K562 (cell line): ENCODE measurements around the gene NUDT2. TPM values are rescaled to one million over a fixed set of nuclear protein-coding genes. Genes with fewer than 3 reads are reported as not detected.
A peak's percentile ranks its signal among the peaks of the same experiment; 100 is the strongest.

Source experiments
- ARHGAP35 ChIP-seq: fragments of 450-650 bp; IDR thresholded peaks from 2 replicates; pipeline ENCODE4 v1.6.1; 2018; ENCODE audit not compliant: partially characterized antibody
- CREBBP ChIP-seq: IDR thresholded peaks from one replicate; pipeline ENCODE4 v1.6.1; 2012; ENCODE audit warnings: low read depth, mild to moderate bottlenecking, control low read depth, inconsistent platforms, low read length
- HCFC1 ChIP-seq: IDR thresholded peaks from 2 replicates; pipeline ENCODE4 v1.6.1; 2012; ENCODE audit warnings: low read depth, low read length, improper control_type of control experiment
- MCM7 ChIP-seq, 2 experiments: fragments of 450-650 bp; IDR thresholded peaks; 2 replicates each; pipeline ENCODE4 v1.6.1; 2016 to 2018
- MXI1 ChIP-seq: IDR thresholded peaks from 2 replicates; pipeline ENCODE4 v1.6.1; 2011; ENCODE audit warnings: low read depth, mild to moderate bottlenecking, improper control_type of control experiment, low read length
- MYBL2 ChIP-seq, 2 experiments: fragments of 450-650 bp in 1 of 2; sonication (generic) in 1 of 2; formaldehyde crosslinking in 1 of 2; IDR thresholded peaks; 2 replicates each; pipeline versions ENCODE4 v1.6.1 to v1.8.1; 2017 to 2022; ENCODE audit warnings: borderline replicate concordance in 1 of 2, inconsistent platforms in 1 of 2, low read depth in 1 of 2, mild to moderate bottlenecking in 1 of 2, missing genetic modification reagents in 1 of 2, moderate library complexity in 1 of 2
- MYC ChIP-seq, 2 experiments: fragments of 250-450 bp in 1 of 2; sonication (Bioruptor Pico) in 1 of 2; IDR thresholded peaks; 2 replicates each; pipeline versions ENCODE4 v1.5.1 to v1.6.1; 2012 to 2021; ENCODE audit warnings: low read depth in 2 of 2, borderline replicate concordance in 1 of 2, improper control_type of control experiment in 1 of 2, low read length in 1 of 2, mild to moderate bottlenecking in 1 of 2, moderate library complexity in 1 of 2
- RB1 ChIP-seq: fragments of 450-650 bp; IDR thresholded peaks from 2 replicates; pipeline ENCODE4 v1.6.1; 2017; ENCODE audit warnings: low read depth, mild to moderate bottlenecking
- RBM25 ChIP-seq: fragments of 200-400 bp; formaldehyde crosslinking; IDR thresholded peaks from 2 replicates; pipeline ENCODE4 v1.6.1; 2018; ENCODE audit warnings: low read length, low read depth, moderate library complexity; ENCODE audit not compliant: severe bottlenecking
- SUPT5H ChIP-seq: fragments of 450-650 bp; IDR thresholded peaks from 2 replicates; pipeline ENCODE4 v1.6.1; 2016
- TAF1 ChIP-seq: IDR thresholded peaks from 2 replicates; pipeline ENCODE4 v1.6.1; 2011; ENCODE audit warnings: mild to moderate bottlenecking, low read length, moderate library complexity; ENCODE audit not compliant: insufficient read depth, control insufficient read depth, severe bottlenecking; ENCODE audit errors: extremely low read depth
- TBP ChIP-seq: optimal IDR thresholded peaks from 2 replicates; pipeline ENCODE3; 2011; ENCODE audit warnings: low read depth, low read length, improper control_type of control experiment
- ZFX ChIP-seq: sonication (generic); formaldehyde crosslinking; IDR thresholded peaks from 2 replicates; pipeline ENCODE4 v1.8.0; 2022; ENCODE audit warnings: mild to moderate bottlenecking, missing genetic modification reagents, moderate library complexity
- ZNF586 ChIP-seq: fragments of 450-650 bp; formaldehyde crosslinking; conservative IDR thresholded peaks from 2 replicates; pipeline ENCODE4 v1.4.0; 2020; ENCODE audit warnings: mild to moderate bottlenecking, moderate library complexity
- polyA plus RNA-seq, 8 experiments: library from polyadenylated mRNA; depleted of rRNA in 4 of 8; stranded (reverse) in 5 of 8; unstranded in 3 of 8; fragments of >200 nt; fragmentation: Nextera tagmentation in 2 of 8; fragmentation: Illumina TruSeq in 1 of 8; extraction: Ambion mirVana in 2 of 8; extraction: Trizol in 1 of 8; gene quantifications; 2 replicates each; pipeline versions ENCODE4 v1.2.1 to v1.2.3, GENCODE V29; 2011 to 2014; ENCODE audit warnings: inconsistent platforms in 1 of 8, missing spikeins in 1 of 8
- total RNA-seq, 7 experiments: library from RNA; depleted of rRNA in 6 of 7; stranded (reverse); fragments of >200 nt in 6 of 7; fragmentation: Illumina TruSeq in 2 of 7; extraction: Trizol in 2 of 7; gene quantifications; 2 replicates each; pipeline versions ENCODE4 v1.2.1 to v1.2.3, GENCODE V29; 2011 to 2021; ENCODE audit warnings: low replicate concordance in 1 of 7
- TF ChIP-seq, protein P1 (sequence below), 2 experiments: fragments of 200-800 bp in 1 of 2; sonication (Bioruptor generic) in 1 of 2; sonication (generic) in 1 of 2; formaldehyde crosslinking in 1 of 2; IDR thresholded peaks in 1 of 2; conservative IDR thresholded peaks in 1 of 2; 2 replicates each; pipeline versions ENCODE4 v1.5.0 to v1.6.1; 2016 to 2020; ENCODE audit warnings: missing compliant biosample characterization in 1 of 2, missing genetic modification characterization in 1 of 2, missing genetic modification reagents in 1 of 2
- TF ChIP-seq, protein P2 (sequence below): fragments of 200-800 bp; sonication (Bioruptor generic); IDR thresholded peaks from 2 replicates; pipeline ENCODE4 v1.6.1; 2017; ENCODE audit warnings: missing genetic modification characterization, missing compliant biosample characterization
- TF ChIP-seq, protein P3 (sequence below), 2 experiments: IDR thresholded peaks in 1 of 2; conservative IDR thresholded peaks in 1 of 2; 2 replicates each; pipeline ENCODE4 v1.6.1; 2016; ENCODE audit warnings: low read depth in 2 of 2, mild to moderate bottlenecking in 1 of 2, missing compliant biosample characterization in 1 of 2, missing genetic modification characterization in 1 of 2, moderate library complexity in 1 of 2
- TF ChIP-seq, protein P4 (sequence below): sonication (generic); formaldehyde crosslinking; IDR thresholded peaks from 2 replicates; pipeline ENCODE4 v1.8.0; 2022; ENCODE audit warnings: missing genetic modification reagents, mild to moderate bottlenecking, moderate library complexity, borderline replicate concordance

The NUDT2 gene
- total and polyA plus RNA-seq, 9 of the 15 experiments (the other 6 are each of a cell fraction or from before 2014, with no cell fraction given), result 11.5 to 28.1 (median 19.0) TPM

DNA sequence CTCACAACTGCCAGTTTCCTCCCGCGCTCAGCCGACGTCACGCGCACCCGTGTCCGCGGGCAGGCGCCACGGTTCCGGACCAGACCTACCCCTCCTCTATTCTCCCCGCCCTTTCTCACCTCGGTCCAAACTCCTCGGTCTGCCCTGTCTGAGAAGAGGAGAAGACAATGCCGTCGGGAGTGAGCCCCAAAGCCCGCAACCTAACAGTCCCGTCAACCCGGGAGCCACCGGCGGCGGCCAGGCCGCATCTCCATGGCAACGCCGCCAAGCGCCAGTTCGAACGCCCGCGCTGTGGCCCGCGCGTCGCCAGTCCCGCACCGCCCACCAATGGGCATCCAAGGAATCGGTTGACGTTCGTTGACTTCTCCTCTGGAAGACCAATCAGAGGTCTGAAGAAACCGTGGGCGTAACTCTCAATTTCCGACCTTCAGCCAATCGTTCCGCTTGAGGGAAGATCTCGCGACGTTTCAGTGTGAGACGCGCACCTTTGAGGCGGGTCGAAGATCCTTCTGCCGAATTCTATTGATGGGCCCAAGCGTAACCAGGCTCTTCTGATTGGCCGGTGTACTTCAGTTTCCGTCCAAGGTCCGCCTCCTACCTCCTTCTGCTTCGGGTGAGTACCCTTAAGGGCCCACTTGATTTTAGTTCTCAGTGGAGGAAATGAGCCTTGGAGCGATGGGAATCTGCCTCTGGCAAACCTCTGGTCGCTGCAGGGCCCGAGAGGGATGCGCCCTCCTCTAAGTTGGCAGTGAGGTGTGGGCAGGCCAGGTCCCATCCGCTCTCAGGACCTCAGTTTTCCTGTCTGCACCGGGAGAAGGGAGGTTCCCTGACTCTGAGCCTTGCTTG, at the start of gene NUDT2, which contains the start of gene KIF24 (continued):
- TF ChIP-seq ARHGAP35, result peak; percentile 67
- peak; percentile 87 for TF ChIP-seq TBP
- no peak for TF ChIP-seq CREBBP
- peak; percentile 56 for TF ChIP-seq HCFC1
- no peak for TF ChIP-seq MCM7 (IDR thresholded peaks at IDR 0.05)
- TF ChIP-seq RB1, result peak; percentile 71; the same call in 1 of the 2 replicates
- TF ChIP-seq, protein P1, sequence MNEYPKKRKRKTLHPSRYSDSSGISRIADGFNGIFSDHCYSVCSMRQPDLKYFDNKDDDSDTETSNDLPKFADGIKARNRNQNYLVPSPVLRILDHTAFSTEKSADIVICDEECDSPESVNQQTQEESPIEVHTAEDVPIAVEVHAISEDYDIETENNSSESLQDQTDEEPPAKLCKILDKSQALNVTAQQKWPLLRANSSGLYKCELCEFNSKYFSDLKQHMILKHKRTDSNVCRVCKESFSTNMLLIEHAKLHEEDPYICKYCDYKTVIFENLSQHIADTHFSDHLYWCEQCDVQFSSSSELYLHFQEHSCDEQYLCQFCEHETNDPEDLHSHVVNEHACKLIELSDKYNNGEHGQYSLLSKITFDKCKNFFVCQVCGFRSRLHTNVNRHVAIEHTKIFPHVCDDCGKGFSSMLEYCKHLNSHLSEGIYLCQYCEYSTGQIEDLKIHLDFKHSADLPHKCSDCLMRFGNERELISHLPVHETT (CRISPR knock-in tag; conservative IDR thresholded peaks at IDR 0.05 in 1 of 2, IDR thresholded peaks at IDR 0.05 in 1 of 2), result no peak
- 0 out of 2 replicates have a peak, but pooled peaks have one; percentile 31 for TF ChIP-seq MXI1
- peak; percentile 65 for TF ChIP-seq TAF1
- TF ChIP-seq, protein P2, sequence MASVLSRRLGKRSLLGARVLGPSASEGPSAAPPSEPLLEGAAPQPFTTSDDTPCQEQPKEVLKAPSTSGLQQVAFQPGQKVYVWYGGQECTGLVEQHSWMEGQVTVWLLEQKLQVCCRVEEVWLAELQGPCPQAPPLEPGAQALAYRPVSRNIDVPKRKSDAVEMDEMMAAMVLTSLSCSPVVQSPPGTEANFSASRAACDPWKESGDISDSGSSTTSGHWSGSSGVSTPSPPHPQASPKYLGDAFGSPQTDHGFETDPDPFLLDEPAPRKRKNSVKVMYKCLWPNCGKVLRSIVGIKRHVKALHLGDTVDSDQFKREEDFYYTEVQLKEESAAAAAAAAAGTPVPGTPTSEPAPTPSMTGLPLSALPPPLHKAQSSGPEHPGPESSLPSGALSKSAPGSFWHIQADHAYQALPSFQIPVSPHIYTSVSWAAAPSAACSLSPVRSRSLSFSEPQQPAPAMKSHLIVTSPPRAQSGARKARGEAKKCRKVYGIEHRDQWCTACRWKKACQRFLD, result peak; percentile 83
- TF ChIP-seq SUPT5H, result peak; percentile 85
- TF ChIP-seq MYBL2 (IDR thresholded peaks at IDR 0.05; ENCODE audit: low read depth), result peak; percentile 85
- no peak for TF ChIP-seq MYBL2 (CRISPR knock-in tag; IDR thresholded peaks at IDR 0.05; ENCODE audit: borderline replicate concordance)
- TF ChIP-seq, protein P3, sequence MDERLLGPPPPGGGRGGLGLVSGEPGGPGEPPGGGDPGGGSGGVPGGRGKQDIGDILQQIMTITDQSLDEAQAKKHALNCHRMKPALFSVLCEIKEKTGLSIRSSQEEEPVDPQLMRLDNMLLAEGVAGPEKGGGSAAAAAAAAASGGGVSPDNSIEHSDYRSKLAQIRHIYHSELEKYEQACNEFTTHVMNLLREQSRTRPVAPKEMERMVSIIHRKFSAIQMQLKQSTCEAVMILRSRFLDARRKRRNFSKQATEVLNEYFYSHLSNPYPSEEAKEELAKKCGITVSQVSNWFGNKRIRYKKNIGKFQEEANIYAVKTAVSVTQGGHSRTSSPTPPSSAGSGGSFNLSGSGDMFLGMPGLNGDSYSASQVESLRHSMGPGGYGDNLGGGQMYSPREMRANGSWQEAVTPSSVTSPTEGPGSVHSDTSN (CRISPR knock-in tag; IDR thresholded peaks at IDR 0.05; ENCODE audit: low read depth), result no peak
- TF ChIP-seq, protein P3 (tag; conservative IDR thresholded peaks at IDR 0.05; ENCODE audit: low read depth), result peak; percentile 52; the same call in 1 of the 2 replicates
- no peak for TF ChIP-seq ZNF586 (CRISPR knock-in tag)
- TF ChIP-seq ZFX (CRISPR knock-in tag), result peak; percentile 99
- peak; percentile 91 for TF ChIP-seq RBM25
- TF ChIP-seq MYC (IDR thresholded peaks at IDR 0.05; ENCODE audit: low read depth, low read length), result peak; percentile 38; the same call in 1 of the 2 replicates
- no peak for TF ChIP-seq MYC (CRISPR knock-in tag; IDR thresholded peaks at IDR 0.05; ENCODE audit: borderline replicate concordance, low read depth)
- TF ChIP-seq, protein P4, sequence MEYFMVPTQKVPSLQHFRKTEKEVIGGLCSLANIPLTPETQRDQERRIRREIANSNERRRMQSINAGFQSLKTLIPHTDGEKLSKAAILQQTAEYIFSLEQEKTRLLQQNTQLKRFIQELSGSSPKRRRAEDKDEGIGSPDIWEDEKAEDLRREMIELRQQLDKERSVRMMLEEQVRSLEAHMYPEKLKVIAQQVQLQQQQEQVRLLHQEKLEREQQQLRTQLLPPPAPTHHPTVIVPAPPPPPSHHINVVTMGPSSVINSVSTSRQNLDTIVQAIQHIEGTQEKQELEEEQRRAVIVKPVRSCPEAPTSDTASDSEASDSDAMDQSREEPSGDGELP, result peak; percentile 72
